Measurements from ENCODE around the gene APRT.
"Not testable (repeated sequence)": the region's sequence is repeated elsewhere in the genome, so short reads cannot be mapped to it uniquely, and the experiment has no call there.

The APRT gene

GRCh38 chr16:88842308-88842756 is 30.6 kb upstream of the APRT start:
- no peak for DNase-seq (ENCODE audit: low read depth in 2 of 2)

GRCh38 chr16:88841521-88842307 is 30.0 kb upstream of the APRT start:
- no peak for DNase-seq (ENCODE audit: low read depth in 2 of 2)

DNA sequence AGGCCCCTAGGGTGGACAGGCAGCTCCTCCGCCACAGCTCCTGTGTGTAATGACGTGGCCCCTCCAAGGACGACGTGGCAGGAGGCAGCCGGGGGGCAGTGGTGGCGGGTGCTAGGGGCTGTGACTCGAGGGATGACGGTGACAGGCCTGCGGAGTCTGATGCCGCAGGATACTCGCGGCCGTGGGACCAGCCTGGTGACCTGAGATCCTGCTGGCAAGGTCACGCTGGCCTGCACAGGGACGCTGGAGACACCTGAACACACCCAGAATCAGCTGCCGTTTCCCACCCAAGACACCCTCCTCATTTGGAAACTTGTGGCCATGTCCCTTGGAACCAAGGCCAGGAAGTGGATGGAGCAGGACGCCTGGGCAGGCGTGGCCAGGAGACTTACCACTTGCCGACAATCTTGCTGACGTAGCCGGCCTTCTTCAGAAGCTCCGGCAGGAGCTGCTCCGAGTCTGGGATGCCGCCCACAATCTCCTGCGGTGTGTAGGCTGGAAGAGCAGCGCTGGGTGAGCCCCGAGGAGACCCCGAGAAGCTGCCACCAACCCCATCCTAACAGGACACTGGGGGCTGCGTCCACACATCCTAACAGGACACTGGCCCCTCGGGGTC is 29.0 kb upstream of the APRT start:
- no peak for DNase-seq (ENCODE audit: low read depth in 2 of 2)

DNA sequence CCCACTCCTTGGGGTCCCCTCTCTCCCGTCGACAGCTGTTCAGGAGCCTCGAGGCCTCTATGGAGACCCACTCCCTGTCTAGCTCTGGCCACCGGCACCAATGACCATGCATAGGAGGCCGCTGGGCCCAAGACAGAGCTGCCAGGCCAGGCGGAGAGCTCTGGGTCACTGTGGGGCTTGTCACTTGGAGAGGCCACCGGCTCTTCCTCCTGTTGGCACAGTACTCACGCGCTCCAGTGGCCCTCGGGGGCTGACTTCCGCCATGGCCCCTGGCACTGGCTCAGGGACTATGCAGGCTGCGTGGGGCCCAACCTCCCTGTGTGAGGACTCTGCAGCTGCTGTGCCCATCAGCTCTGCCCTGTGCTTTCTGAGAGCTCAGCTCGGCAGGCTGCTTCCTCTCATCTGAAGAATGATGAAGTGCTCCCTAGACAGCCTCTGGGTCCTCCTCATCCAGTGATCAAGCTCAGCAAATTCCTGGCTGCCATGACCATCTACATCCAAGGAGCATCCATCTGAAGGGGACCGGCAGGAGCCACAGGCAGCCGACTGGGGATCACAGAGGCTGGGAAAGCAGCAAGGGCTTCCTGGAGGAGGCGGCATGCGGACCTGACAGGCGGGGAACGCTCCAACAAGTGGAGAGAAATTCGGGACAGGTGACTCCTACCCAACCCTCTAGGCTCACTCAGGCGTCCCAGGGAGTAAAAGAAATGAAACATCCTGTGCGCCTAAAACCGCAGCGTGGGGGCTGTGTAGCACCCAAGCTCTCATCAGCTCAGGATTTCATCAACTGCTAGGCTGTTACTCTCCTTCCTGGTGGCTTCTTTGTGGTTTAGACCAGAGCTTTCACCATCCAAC is 28.2 kb upstream of the APRT start:
- DNase-seq (ENCODE audit: low read depth in 2 of 2), result no peak

DNA sequence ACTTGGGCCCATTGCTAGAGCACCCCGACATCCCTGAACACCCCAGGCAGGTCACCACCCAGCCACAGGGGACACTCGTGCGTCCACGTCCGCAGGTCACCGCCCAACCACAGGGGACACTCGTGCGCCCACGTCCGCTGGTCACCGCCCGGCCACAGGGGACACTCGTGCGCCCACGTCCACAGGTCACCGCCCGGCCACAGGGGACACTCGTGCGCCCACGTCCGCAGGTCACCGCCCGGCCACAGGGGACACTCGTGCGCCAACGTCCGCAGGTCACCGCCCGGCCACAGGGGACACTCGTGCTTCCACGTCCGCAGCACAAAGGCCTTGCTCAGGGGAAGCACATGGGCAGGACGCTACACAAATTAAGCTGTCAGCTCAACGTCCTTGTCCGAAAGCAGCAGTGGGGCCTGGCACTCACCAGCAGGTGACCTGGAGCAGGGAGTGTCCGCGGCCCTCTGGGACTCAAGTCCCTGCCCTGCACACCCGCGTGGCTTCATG is 27.4 kb upstream of the APRT start:
- no peak for DNase-seq (ENCODE audit: low read depth in 2 of 2)

GRCh38 chr16:88838566-88838965 is 26.8 kb upstream of the APRT start:
- no peak for DNase-seq (ENCODE audit: low read depth in 2 of 2)

- DNase-seq (ENCODE audit: low read depth in 2 of 2), result no peak
These were observed 26.1 kb upstream of the APRT start for GRCh38 chr16:88837806-88838205.

GRCh38 chr16:88836791-88837190 is 25.1 kb upstream of the APRT start:
- no peak for DNase-seq (ENCODE audit: low read depth in 2 of 2)

DNA sequence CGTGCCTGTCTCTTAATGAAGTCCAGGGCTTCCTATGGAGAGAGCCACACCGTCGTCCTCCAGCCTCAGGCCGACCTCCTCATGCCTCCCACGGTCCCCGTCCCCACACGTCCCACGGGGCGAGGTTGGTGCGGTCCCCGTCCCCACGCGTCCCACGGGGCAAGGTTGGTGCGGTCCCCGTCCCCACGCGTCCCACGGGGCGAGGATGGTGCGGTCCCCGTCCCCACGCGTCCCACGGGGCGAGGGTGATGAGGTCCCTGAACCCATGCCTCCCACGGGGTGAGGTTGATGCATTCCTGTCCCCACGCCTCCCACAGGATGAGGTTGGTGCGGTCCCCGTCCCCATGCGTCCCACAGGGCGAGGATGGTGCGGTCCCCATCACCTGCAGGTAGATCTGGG is 24.1 kb upstream of the APRT start:
- no peak for DNase-seq (ENCODE audit: low read depth in 2 of 2)

GRCh38 chr16:88835383-88835782 is 23.7 kb upstream of the APRT start:
- no peak for DNase-seq (ENCODE audit: low read depth in 2 of 2)

GRCh38 chr16:88834670-88835069 is 22.9 kb upstream of the APRT start:
- DNase-seq (ENCODE audit: low read depth in 2 of 2), result no peak

DNA sequence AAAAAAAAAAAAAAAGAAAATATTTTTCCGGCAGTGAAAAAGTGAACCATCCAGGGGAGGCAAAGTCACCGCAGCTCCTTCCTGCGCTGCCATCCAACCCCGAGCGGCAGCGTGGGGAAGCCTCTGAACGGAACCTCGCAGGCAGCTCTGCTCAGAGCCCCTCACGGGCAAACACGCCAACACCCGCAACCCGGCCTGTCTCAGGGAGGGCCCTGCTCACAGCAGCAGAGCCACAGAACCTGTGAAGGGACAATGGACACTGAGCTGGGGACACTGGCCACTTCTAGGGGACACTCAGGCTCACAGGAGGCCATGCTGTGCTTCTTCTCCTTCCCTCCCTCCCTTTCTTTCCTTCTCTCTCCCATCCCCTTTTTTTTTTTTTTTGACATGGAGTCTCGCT is 21.4 kb upstream of the APRT start:
- DNase-seq (ENCODE audit: low read depth in 2 of 2), result no peak

- DNase-seq (ENCODE audit: low read depth in 2 of 2), result no peak
These were observed 20.1 kb upstream of the APRT start for GRCh38 chr16:88831838-88832237.

- no peak for DNase-seq (ENCODE audit: low read depth in 2 of 2)
These were observed 19.1 kb upstream of the APRT start for GRCh38 chr16:88830783-88831182.

- DNase-seq (ENCODE audit: low read depth in 2 of 2), result no peak
These were observed 18.5 kb upstream of the APRT start for GRCh38 chr16:88830258-88830657.

DNA sequence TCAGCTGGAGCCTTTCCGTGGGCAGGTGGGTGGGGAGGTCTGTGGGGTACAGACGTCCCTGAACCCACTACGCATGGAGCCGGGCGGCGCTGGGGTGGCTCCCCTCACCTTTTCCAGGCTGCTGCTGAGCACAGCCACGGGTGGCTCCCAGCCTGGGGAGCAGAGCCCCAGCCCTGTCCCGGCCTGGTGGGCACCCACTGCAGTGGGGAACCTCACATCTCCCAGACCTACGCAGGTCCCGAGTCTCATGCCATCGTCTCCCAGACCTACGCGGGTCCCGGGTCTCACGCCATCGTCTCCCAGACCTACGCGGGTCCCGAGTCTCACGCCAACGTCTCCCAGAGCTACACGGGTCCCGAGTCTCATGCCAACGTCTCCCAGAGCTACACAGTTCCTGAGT is 17.0 kb upstream of the APRT start:
- DNase-seq (ENCODE audit: low read depth in 2 of 2), result no peak

GRCh38 chr16:88827727-88828126 is 16.0 kb upstream of the APRT start:
- DNase-seq (ENCODE audit: low read depth in 2 of 2), result no peak

DNA sequence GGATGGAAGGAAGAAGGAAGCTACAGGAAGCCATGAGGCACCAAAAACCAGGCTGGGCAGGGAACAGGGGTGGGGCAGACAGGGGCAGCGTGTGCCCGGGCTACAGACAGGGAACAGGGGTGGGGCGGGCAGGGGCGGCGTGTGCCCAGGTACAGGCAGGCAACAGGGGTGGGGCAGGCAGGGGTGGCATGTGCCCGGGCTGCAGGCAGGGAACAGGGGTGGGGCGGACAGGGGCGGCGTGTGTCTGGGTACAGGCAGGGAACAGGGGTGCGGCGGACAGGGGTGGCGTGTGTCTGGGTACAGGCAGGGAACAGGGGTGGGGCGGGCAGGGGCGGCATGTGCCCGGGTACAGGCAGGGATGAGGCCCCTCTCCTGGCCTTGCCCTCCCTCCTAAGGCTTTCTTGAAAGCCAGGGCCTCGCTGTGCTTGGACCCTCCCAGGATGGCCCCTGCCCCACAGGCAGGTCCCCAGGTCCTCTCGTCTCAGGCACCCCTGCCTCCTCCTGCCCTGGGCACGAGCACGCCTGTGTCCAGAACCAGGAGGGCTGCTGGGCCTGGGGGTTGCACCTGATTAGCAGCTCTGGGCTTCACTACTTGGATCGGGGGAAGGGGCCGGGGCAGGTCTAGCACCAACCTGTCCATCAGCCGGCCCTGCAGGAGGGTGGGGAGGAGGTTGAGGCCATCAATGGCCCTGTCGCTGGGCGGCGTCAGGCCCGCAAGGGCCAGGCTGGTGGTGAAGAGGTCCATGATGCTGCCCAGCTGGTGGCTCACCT is 14.5 kb upstream of the APRT start:
- no peak for DNase-seq (ENCODE audit: low read depth in 2 of 2)

- no peak for DNase-seq (ENCODE audit: low read depth in 2 of 2)
These were observed 13.4 kb upstream of the APRT start for GRCh38 chr16:88825146-88825545.

- no peak for DNase-seq (ENCODE audit: low read depth in 2 of 2)
These were observed 12.7 kb upstream of the APRT start for GRCh38 chr16:88824256-88825077.

- DNase-seq (ENCODE audit: low read depth in 2 of 2), result not testable (repeated sequence)
These were observed 11.9 kb upstream of the APRT start for GRCh38 chr16:88823646-88824045.

Measured in fibroblast of skin of left quadriceps (primary cell).